GM18502 (cell line): ENCODE results near the gene PPP2R1B.
A peak's percentile ranks its signal among the peaks of the same experiment; 100 is the strongest.
"Not testable (repeated sequence)": the region's sequence is repeated elsewhere in the genome, so short reads cannot be mapped to it uniquely, and the experiment has no call there.

ENCODE experiments used
- ATAC-seq: cut with Tn5 transposase; IDR thresholded peaks from one replicate; pipeline ENCODE4 v1.9.1; 2021; ENCODE audit warnings: mild to moderate bottlenecking; ENCODE audit not compliant: unreplicated experiment, poor library complexity

PPP2R1B gene

DNA sequence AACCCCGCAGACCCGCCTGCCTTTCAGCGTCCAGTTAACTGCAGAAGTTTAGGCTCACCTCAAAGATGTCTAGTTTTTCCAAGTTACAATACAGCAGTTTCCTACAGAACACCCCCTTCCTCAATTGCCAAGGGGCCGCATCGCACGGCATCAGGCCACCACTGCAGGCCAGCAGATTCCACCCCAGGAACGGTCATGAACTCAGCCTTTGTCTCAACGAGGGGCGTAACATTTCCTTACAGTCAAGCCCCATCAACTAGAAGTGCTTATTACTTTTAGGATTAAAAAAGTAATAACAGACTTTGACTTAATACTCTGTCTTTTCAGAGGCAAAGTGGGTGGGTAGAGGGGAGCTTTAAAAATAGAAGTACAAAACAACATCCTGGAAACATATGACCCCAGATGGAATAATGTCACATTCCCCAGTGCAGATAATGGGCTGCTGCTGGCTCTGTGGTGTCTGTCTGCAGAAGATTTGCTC, 36.3 kb downstream of the PPP2R1B start:
- no peak for ATAC-seq

DNA sequence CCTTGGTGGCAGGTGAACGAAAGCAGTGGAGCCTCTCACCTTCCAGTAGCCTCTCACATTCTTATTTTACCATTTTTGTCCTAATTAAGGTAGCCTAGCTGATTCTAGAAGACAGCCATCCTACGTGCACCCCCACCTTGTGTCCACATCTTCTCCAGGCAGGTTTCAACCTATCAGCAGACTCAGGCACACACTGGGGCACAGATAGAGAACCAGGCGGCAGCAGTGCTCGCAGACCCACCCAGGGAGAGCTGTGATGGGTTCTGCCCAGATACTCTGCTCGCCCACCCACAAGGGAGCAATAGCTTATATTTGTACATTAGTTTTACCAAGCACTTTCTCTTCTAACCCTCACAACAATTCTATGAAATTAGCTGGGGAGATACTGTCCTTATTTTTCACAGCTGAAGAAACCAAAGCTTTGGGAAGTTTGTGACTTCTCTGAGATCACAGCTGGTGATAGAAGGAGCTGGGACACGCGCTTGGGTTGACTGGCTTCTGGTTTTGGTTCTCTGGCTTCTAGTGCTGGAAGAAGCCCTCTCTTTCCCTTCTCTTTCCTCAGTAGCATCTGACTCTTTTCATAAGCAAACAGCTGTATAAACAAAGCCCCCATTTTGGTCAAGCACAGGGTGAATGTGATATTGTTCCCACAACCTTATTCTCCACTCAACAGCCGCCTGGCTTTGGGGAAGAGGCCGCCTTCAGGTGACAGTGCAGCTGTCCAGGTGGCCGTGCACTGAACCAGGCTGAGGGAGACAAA, 36.9 kb downstream of the PPP2R1B start:
- no peak for ATAC-seq

DNA sequence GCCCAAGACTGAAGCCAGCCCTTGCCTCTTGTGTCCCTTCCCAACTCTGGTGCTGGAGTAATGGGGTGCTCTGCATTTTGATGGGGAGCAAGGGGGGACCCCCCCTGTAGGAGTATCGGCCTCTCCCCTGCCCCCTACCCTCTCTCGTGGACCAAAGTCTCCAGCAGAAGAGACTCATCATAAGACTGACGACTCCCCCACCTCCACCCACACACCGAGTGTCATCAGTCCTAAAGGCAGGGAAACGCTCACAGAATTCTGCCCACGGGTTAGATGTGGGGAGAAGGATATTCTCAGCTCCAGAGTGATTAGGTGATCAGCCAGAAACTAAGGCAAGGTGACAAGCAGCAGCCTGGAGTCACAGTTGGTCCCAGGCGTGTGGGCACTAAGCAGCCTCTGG, 38.8 kb downstream of the PPP2R1B start:
- no peak for ATAC-seq

- ATAC-seq = no peak
These were observed 39.9 kb downstream of the PPP2R1B start for GRCh38 chr11:111726301-111726713.

DNA sequence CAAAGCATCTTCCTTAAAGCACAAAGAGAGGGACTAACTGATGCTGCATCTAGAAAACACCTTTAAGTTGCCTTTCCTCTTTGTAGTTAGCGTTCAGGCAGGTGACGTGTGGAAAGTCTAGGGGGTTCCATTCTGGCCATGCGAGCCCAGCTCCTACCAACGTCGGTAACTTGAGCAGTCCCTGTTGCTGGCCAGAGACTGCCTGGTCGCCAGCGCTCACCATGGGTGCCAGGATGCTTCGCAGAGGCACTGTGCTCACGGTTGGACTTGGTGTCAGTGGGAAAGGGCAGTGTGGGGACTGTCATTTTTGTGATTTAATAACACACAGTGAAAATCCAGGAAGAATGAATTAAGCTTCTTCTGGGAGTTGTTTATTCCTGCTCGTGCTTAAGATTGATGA, 40.6 kb downstream of the PPP2R1B start:
- no peak for ATAC-seq

GRCh38 chr11:111724615-111725129, 41.5 kb downstream of the PPP2R1B start:
- ATAC-seq = no peak

DNA sequence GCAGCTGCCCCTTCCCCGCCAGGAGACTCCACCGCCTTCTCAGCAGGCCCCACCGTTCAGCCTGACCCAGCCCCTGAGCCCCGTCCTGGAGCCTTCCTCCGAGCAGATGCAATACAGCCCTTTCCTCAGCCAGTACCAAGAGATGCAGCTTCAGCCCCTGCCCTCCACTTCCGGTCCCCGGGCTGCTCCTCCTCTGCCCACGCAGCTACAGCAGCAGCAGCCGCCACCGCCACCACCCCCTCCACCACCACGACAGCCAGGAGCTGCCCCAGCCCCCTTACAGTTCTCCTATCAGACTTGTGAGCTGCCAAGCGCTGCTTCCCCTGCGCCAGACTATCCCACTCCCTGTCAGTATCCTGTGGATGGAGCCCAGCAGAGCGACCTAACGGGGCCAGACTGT, 42.6 kb downstream of the PPP2R1B start:
- ATAC-seq = no peak

DNA sequence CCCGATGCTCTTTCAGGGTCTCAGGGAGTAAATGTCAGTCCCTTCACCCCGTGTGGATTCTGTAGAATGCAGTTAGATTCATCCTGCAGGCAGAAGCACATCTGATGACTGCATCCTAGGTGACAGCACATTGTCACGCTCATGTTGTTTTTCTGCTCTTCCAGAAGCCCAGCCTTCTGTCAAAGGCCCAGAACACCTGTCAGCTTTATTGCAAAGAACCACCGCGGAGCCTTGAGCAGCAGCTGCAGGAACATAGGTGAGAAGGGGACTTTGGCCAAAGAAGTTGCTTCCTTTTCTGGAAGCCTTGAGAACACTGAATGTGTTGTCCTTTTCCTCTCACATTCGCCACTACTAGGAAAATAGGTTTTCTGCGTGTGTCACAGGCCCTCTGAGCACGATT, 43.7 kb downstream of the PPP2R1B start:
- ATAC-seq = no peak

DNA sequence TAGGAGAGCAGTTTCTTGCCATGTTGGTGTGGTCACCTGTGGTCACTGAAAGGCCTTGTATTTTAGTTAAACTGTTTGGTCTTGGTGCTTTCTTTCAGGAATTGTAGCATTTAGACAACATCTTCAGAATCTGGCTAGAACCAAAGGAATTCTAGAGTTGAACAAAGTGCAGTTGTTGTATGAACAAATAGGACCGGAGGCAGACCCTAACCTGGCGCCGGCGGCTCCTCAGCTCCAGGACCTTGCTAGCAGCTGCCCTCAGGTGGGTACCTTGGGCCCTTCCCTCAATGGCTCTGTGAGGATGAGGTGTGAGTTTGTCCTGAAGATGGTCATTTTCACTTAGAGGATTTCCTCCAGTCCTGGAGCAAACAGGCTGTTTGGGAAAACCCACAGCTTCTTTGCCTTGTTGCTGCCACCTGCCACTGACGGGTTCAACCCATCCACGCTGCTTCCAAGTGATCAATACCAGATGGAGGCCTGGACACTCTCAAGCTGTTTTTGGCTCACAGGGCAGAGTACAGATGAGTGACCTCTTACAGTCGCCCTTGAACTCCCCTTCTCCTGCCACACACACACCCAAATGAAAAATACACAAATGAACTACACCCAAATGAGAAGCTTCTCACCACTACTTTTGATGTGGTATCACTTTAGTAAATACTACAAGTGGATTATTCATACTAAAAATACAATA, 45.2 kb downstream of the PPP2R1B start:
- no peak for ATAC-seq

- no peak for ATAC-seq
These were observed 46.8 kb downstream of the PPP2R1B start for GRCh38 chr11:111719379-111719778.

DNA sequence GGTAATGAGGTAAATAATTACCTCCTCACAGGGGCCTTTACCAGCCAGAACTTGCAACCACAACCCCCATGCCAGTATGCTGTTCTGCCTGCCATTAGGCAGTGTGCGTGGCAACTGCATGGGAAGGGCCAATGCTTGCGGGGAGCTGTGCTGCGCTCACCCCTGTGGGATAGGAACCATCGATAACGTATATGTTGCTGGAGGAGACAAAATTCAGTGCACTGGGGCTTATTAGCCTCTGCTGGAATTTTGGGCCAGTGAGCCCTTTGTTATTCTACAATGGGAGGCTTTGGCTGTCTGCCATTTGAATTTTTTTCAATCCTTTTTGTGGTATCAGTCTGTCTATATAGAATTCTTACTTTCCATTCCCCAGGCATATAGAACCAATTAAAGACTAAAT, 47.3 kb downstream of the PPP2R1B start:
- ATAC-seq = no peak

GRCh38 chr11:111718436-111718835, 47.8 kb downstream of the PPP2R1B start:
- ATAC-seq = no peak

DNA sequence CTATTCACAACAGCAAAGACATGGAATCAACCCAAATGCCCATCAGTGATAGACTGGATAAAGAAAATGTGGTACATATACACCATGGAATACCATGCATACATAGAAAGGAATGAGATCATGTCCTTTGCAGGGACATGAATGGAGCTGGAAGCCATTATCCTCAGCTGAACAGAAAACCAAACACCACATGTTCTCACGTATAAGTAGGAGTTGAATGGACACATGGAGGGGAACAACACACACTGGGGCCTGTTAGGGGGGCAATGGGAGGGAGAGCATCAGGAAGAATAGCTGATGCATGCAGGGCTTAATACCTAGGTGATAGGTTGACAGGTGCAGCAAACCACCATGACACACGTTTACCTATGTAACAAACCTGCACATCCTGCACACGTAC, 48.5 kb downstream of the PPP2R1B start:
- not testable (repeated sequence) for ATAC-seq

DNA sequence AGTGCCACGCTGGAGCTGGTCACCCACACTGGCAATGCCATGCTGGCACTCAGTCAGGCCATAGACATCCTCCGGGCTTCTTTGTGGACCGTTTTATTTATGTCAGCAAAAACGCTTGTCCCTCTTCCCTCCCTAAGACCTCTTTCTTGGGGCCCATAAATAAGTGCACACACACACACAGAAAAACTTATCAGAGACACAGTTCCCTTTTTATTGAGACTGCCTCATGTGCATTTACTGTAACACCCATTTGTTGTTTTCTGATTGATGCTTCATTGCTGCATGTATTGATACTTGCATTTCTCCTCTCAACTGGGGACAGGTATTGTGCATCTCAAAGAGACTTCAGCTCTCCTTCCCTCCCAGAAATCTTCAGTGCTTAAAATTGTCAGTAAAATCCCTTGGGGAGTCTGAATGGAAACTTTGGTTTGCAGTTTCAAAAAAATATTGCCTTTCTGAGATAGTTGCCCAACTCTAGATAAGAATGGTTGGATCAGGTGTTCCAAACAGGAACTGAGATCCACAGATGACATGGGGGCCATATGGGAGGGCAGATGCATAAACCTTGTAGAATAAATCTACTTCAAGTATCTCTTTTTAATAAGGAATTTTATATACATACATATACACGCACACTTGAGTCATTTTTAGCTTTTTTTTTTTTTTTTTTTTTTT, 50.9 kb downstream of the PPP2R1B start:
- no peak for ATAC-seq

GRCh38 chr11:111714522-111714921, 51.7 kb downstream of the PPP2R1B start:
- peak; percentile 55 for ATAC-seq

- no peak for ATAC-seq
These were observed 58.5 kb downstream of the PPP2R1B start for GRCh38 chr11:111707691-111708067.

DNA sequence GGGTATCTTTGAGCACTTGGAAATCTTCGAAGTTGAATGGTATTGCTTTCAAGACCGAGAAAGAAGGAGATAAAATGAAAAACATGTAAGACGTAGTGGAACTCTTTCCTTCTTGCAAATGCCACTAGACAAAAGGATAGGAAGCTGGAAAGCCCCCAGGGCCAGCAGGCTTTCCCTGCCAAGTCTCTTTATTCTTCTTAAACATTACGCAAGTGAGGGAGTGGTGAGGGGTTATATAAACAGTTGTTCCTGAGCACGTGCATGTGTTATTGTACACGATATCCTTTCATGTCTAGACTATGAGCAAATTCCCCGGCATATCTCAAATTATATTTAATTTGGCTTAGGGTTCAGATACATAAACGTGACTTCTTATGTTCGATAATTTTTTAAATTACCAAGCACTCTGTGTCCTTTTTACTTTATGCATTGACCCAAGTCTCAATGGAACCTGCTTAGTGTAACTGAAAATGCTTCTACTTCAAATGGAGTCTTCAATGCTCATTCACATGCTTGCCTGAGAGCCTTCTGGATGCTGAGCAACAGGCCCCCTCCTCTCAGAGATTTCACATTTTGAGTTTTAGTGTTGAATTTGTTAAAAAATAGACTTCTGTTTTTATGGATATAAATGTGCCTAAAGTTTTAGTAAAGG, 59.0 kb downstream of the PPP2R1B start:
- ATAC-seq = no peak

GRCh38 chr11:111703576-111703975, 62.6 kb downstream of the PPP2R1B start:
- ATAC-seq = no peak

DNA sequence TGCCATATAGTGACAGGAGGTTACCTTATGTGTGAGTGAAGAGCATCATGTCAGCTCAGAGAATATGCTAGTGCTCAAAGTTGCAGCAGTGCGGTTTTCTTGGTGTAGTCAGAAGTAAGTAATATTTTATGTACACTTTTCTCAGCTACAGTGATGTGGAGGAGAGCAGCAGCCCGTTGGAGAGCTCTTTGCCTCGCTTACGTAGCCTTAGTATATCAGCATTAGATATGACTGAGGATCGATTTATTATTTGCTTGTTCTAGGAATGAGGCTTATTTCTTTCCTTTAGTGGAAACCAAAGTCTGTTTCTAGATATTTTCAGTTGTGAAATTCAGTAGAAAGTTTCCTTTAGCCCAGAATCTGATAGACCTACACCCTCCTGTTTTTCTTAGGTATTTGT, 63.6 kb downstream of the PPP2R1B start:
- no peak for ATAC-seq

DNA sequence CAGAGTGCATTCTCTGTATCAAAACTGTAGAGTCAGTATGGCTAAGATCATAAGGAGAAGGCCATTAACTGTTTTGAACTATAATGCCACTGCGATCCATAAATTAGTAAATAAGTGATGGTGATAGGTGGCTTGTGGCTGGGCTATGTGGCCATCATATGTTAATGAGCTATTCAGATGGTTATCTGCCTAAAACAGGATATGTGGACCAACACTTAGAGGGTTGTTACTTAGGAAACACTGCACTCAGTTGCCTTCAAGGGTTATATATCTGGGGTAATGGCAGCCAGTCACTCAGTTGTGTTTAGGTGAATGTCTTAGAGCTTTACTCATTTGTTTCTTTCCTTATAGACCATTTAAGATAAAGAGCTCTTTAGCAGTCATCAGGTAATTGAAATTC, 66.0 kb downstream of the PPP2R1B start:
- no peak for ATAC-seq
